ENCODE results near the gene NUDCD3. TPM values are rescaled to one million over a fixed set of nuclear protein-coding genes. Genes with fewer than 3 reads are reported as not detected.

NUDCD3 gene
- total RNA-seq, 1 donor from 2014 or later: 35.4 TPM

- Mint-ChIP-seq H3K9me3 (no peaks in the 10 kb centered on the region), H3K27ac (no peak overlapping the region), H3K36me3 (peaks cover 9% of the 10 kb centered on the region), H3K4me1 (no peaks in the 10 kb centered on the region), H3K27me3 (ENCODE audit: insufficient read depth, low read depth) (peaks cover 3% of the 10 kb centered on the region), H3K4me3 (no peak overlapping the region)
- no peak overlapping the region for H2AFZ ChIP-seq (replicated peaks)
- TF ChIP-seq CTCF (IDR thresholded peaks at IDR 0.05): no peak
- no peak for TF ChIP-seq EZH2 (IDR thresholded peaks at IDR 0.05)
- TF ChIP-seq EZH2phosphoT487 (IDR thresholded peaks at IDR 0.05): no peak
- H3K27me3 ChIP-seq: no peaks in the 10 kb centered on the region
- H3K9me3 ChIP-seq (ENCODE audit: low read depth): no peaks in the 10 kb centered on the region
- H3K9ac ChIP-seq: no peak overlapping the region
- no peaks in the 10 kb centered on the region for H4K20me1 ChIP-seq (ENCODE audit: low read depth)
- no peak for DNase-seq (ENCODE audit: low spot score)
- H3K4me2 ChIP-seq: no peak overlapping the region
- H3K4me3 ChIP-seq: no peak overlapping the region
- no peaks in the 10 kb centered on the region for H3K36me3 ChIP-seq
- H3K4me1 ChIP-seq: no peaks in the 10 kb centered on the region
- H3K79me2 ChIP-seq (ENCODE audit: low read depth): peaks cover 24% of the 10 kb centered on the region
- no peaks in the 10 kb centered on the region for H3F3A ChIP-seq (ENCODE audit: low read depth)
- H3K27ac ChIP-seq: no peak overlapping the region
Measured at GRCh38 chr7:44416941-44417340, 73.5 kb downstream of the NUDCD3 start.

- DNase-seq (ENCODE audit: low spot score): no peak
- Histone ChIP-seq H3F3A (ENCODE audit: low read depth) (no peaks in the 10 kb centered on the region), H3K9me3 (ENCODE audit: low read depth) (no peaks in the 10 kb centered on the region), H3K36me3 (no peaks in the 10 kb centered on the region), H3K27ac (no peak overlapping the region), H3K79me2 (ENCODE audit: low read depth) (peaks cover 26% of the 10 kb centered on the region), H3K4me2 (no peak overlapping the region), H2AFZ (replicated peaks) (no peak overlapping the region), H3K4me1 (no peaks in the 10 kb centered on the region), H3K4me3 (no peak overlapping the region), H3K9ac (no peak overlapping the region), H4K20me1 (ENCODE audit: low read depth) (no peaks in the 10 kb centered on the region), H3K27me3 (no peaks in the 10 kb centered on the region)
- peaks cover 17% of the 10 kb centered on the region for H3K36me3 Mint-ChIP-seq
- H3K4me3 Mint-ChIP-seq: no peak overlapping the region
- H3K4me1 Mint-ChIP-seq: no peaks in the 10 kb centered on the region
- H3K27me3 Mint-ChIP-seq (ENCODE audit: insufficient read depth, low read depth): peaks cover 3% of the 10 kb centered on the region
- peaks cover 9% of the 10 kb centered on the region for H3K9me3 Mint-ChIP-seq
- no peak overlapping the region for H3K27ac Mint-ChIP-seq
- TF ChIP-seq EZH2 (IDR thresholded peaks at IDR 0.05): no peak
Measured at GRCh38 chr7:44415510-44415909, 74.9 kb downstream of the NUDCD3 start.

- peaks cover 18% of the 10 kb centered on the region for H3K36me3 Mint-ChIP-seq
Measured at GRCh38 chr7:44415047-44415446, 75.4 kb downstream of the NUDCD3 start.

More at GRCh38 chr7:44415047-44415446, 75.4 kb downstream of the NUDCD3 start:
- Mint-ChIP-seq H3K9me3 (peaks cover 10% of the 10 kb centered on the region), H3K27ac (no peak overlapping the region), H3K4me1 (no peaks in the 10 kb centered on the region), H3K27me3 (ENCODE audit: insufficient read depth, low read depth) (peaks cover 3% of the 10 kb centered on the region), H3K4me3 (no peak overlapping the region)
- no peak for DNase-seq (ENCODE audit: low spot score)
- peaks cover 24% of the 10 kb centered on the region for H3K79me2 ChIP-seq (ENCODE audit: low read depth)
- H3K36me3 ChIP-seq: no peaks in the 10 kb centered on the region
- no peaks in the 10 kb centered on the region for H3K27me3 ChIP-seq
- H3K9me3 ChIP-seq (ENCODE audit: low read depth): no peaks in the 10 kb centered on the region
- no peak overlapping the region for H2AFZ ChIP-seq (replicated peaks)
- no peaks in the 10 kb centered on the region for H3K4me1 ChIP-seq
- H3K27ac ChIP-seq: no peak overlapping the region
- no peak overlapping the region for H3K4me2 ChIP-seq
- no peak overlapping the region for H3K9ac ChIP-seq
- TF ChIP-seq EZH2phosphoT487 (IDR thresholded peaks at IDR 0.05): no peak
- no peak for TF ChIP-seq CTCF (IDR thresholded peaks at IDR 0.05)
- no peak for TF ChIP-seq EZH2 (IDR thresholded peaks at IDR 0.05)
- H3K4me3 ChIP-seq: no peak overlapping the region
- H4K20me1 ChIP-seq (ENCODE audit: low read depth): no peaks in the 10 kb centered on the region
- peaks cover 2% of the 10 kb centered on the region for H3F3A ChIP-seq (ENCODE audit: low read depth)
